DLD1 (cell line): ENCODE measurements around the gene ZNF397.

ENCODE experiments used
- in situ Hi-C: cut with HindIII; loops from 2 replicates; pipeline ENCODE4 v1.10.0; 2017; ENCODE audit warnings: low sequenced_read_pairs

The ZNF397 gene

DNA sequence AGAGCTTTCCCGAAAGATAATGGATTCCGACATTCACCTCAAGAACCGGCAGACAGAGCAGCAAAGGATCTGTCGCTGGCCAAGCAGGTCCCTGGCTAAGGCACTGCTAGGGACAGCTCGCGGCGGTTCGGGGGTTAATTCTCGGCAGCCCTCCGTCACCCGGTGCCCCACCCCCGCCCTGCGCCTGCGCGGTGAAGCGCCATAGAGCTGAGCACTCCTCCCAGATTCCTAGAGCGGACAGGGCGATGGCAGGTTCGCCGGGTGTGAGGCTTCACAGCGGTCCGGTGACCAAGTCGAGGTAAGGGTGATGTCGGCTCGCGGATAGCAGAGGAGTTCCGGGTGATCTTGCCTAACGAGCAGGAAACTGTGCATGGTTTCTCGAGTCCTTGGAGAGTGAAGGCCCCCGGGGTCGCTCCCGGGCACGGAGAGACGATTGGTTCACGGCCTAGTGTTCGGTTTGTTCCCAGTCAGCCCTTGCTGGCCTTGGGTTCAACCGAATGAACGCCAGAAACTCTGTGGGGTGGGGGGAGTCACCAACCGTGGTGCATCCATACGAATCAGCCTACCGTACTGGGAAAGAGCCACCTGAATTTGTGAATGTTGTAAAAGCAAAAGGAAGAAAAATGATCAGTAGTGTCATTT, 49.4 kb downstream of the ZNF397 start, which contains the start of gene ZSCAN30:
Gene ZSCAN30, minus strand, starts transcription at position 136 of the 642 bp plus-strand sequence. CDS start 25,877 bp downstream, outside the sequence.
- in situ Hi-C loops = no loop called here

DNA sequence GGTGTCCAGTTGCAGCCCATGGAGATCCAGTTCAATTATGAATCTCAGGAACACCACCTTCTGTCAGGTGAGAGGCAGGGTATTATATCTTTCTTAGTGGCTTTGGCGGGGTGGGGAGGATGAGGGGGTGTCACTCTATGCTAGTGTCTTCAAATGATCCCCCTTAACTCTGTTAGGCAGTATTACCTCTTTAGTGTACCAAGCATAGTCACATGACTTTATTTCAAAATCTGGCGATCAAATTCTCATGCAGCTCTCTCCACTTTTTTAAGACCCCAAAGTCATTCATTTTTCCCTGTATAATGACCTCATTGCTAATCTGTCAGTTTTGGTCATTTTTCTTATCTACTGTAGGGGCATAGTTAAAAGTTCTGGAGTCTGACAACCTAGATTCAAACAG, 50.3 kb downstream of the ZNF397 start:
- in situ Hi-C loops = no loop called here

DNA sequence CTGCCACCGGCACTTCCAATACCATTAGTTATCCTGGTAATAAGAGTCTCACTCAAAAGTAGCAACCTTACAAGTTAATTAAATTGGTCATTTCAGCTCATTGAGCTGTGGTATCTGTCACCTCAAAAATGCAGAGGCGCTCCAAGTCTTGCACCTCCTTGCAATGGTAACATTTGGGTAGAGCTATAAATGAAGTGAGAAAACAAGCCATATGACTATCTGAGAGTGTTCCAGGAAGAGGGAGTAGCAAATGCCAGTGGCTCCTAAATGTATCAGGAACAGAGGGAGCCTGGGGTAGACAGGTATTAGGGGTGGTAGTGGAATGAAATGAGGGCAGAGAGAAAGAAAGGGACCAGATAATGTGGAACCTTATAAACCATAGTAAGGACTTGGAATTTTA, 55.2 kb downstream of the ZNF397 start:
- in situ Hi-C loops = no loop called here

DNA sequence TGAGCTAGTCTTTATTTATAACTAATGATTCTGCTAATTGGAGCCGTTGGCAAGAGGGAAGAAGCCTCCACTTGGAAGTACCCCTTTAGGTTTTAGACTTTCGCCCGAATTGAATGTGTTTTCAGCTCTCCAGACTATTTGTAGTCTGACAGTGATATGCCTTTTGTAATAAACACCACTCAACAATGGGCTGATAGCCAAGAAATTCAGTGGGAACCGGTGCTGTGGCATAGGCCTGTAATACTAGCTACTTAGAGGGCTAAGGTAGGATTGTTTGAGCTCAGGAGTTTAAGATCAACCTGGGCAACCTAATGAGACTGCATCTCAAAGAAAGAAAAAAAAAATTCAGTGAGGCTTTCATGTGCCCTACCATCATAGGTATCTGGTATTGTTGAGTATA, 62.8 kb downstream of the ZNF397 start:
- in situ Hi-C loops = no loop called here

DNA sequence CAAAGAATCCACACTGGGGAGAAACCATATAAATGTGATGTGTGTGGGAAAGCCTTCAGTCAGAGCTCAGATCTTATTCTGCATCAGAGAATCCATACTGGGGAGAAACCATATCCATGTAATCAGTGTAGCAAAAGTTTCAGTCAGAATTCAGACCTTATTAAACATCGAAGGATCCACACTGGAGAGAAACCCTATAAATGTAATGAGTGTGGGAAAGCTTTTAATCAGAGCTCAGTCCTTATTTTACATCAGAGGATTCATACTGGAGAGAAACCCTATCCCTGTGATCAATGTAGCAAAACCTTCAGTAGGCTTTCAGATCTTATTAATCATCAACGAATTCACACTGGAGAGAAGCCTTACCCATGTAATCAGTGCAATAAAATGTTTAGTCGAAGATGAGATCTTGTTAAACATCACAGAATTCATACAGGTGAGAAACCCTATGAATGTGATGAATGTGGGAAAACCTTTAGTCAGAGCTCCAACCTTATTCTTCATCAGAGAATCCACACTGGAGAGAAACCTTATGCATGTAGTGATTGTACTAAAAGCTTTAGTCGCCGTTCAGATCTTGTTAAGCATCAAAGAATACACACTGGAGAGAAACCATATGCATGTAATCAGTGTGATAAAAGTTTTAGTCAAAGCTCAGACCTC, 65.9 kb downstream of the ZNF397 start:
- in situ Hi-C loops = no loop called here
